HepG2 (cell line): Measurements from ENCODE around the gene WDR18. TPM values are rescaled to one million over a fixed set of nuclear protein-coding genes. Genes with fewer than 3 reads are reported as not detected.

Experiments
- GABPB1 ChIP-seq: IDR thresholded peaks from 2 replicates; pipeline ENCODE4 v1.6.1; 2016; ENCODE audit warnings: mild to moderate bottlenecking, missing genetic modification reagents, moderate library complexity, missing compliant biosample characterization
- HINFP ChIP-seq: sonication (generic); formaldehyde crosslinking; IDR thresholded peaks from 2 replicates; pipeline ENCODE4 v1.4.0; 2020; ENCODE audit warnings: low read depth, mild to moderate bottlenecking, missing genetic modification reagents
- MYNN ChIP-seq: sonication (generic); formaldehyde crosslinking; IDR thresholded peaks from 2 replicates; pipeline ENCODE4 v1.4.0; 2020; ENCODE audit warnings: mild to moderate bottlenecking, low read depth, missing genetic modification reagents
- TFDP1 ChIP-seq: IDR thresholded peaks from 2 replicates; pipeline ENCODE4 v1.6.1; 2016; ENCODE audit warnings: missing compliant biosample characterization, missing genetic modification reagents, borderline replicate concordance
- TMF1 ChIP-seq: sonication (generic); formaldehyde crosslinking; IDR thresholded peaks from 2 replicates; pipeline ENCODE4 v1.8.1; 2022; ENCODE audit warnings: low read depth, missing genetic modification reagents
- U2AF2 ChIP-seq: fragments of 200-400 bp; formaldehyde crosslinking; IDR thresholded peaks from 2 replicates; pipeline ENCODE4 v1.6.1; 2017; ENCODE audit warnings: low read depth, mild to moderate bottlenecking, low read length
- USF2 ChIP-seq, 2 experiments: sonication (generic) in 1 of 2; formaldehyde crosslinking in 1 of 2; IDR thresholded peaks; 2 replicates each; pipeline versions ENCODE4 v1.5.1 to v1.6.1; 2011 to 2020; ENCODE audit warnings: borderline replicate concordance in 1 of 2, low read depth in 1 of 2, low read length in 1 of 2, mild to moderate bottlenecking in 1 of 2, missing genetic modification reagents in 1 of 2, moderate library complexity in 1 of 2
- ZBTB7B ChIP-seq: sonication (generic); formaldehyde crosslinking; IDR thresholded peaks from 2 replicates; pipeline ENCODE4 v1.4.0; 2020; ENCODE audit warnings: missing genetic modification reagents
- ZNF124 ChIP-seq: sonication (generic); formaldehyde crosslinking; IDR thresholded peaks from 2 replicates; pipeline ENCODE4 v1.4.0; 2020; ENCODE audit warnings: missing genetic modification reagents
- ZNF704 ChIP-seq: sonication (generic); formaldehyde crosslinking; IDR thresholded peaks from 2 replicates; pipeline ENCODE4 v1.8.1; 2023; ENCODE audit warnings: mild to moderate bottlenecking, inconsistent platforms, moderate library complexity, missing genetic modification reagents, borderline replicate concordance
- ZNF737 ChIP-seq: sonication (generic); formaldehyde crosslinking; IDR thresholded peaks from 2 replicates; pipeline ENCODE4 v1.5.0; 2020; ENCODE audit warnings: missing genetic modification reagents, mild to moderate bottlenecking, borderline replicate concordance
- ZNF850 ChIP-seq: sonication (generic); formaldehyde crosslinking; conservative IDR thresholded peaks from 2 replicates; pipeline ENCODE4 v1.9.0; 2021; ENCODE audit warnings: mild to moderate bottlenecking, missing genetic modification reagents
- polyA plus RNA-seq, 8 experiments: library from polyadenylated mRNA; depleted of rRNA in 3 of 8; stranded (reverse) in 7 of 8; unstranded in 1 of 8; fragments of >200 nt; fragmentation: Illumina TruSeq in 4 of 8; extraction: Trizol in 4 of 8; gene quantifications; 2 replicates each; pipeline versions ENCODE4 v1.2.1 to v1.2.3, GENCODE V29; 2011 to 2016; ENCODE audit warnings: low read depth in 4 of 8, missing spikeins in 1 of 8, mixed read lengths in 1 of 8; ENCODE audit not compliant: insufficient read depth in 1 of 8
- total RNA-seq, 5 experiments: library from RNA; depleted of rRNA; stranded (reverse); fragments of >200 nt; fragmentation: Illumina TruSeq; extraction: Trizol; gene quantifications; 2 replicates each; pipeline ENCODE4 v1.2.3, GENCODE V29; 2016; ENCODE audit warnings: low read depth in 1 of 5

The WDR18 gene
- total and polyA plus RNA-seq, 2 of the 13 experiments (the other 11 are each of a cell fraction or from before 2014, with no cell fraction given) = 36.4 to 47.6 TPM

- TF ChIP-seq HINFP (CRISPR knock-in tag) = no peak; the same call in 1 of the 2 replicates
- TF ChIP-seq TFDP1 (CRISPR knock-in tag) = peak; percentile 10; the same call in 1 of the 2 replicates
- TF ChIP-seq ZNF850 (CRISPR knock-in tag) = no peak
- TF ChIP-seq GABPB1 = peak; percentile 81
- peak; percentile 86; the same call in 1 of the 2 replicates for TF ChIP-seq ZNF124
- TF ChIP-seq ZNF704 (CRISPR knock-in tag) = 0 out of 2 replicates have a peak, but pooled peaks have one; percentile 11
- TF ChIP-seq MYNN = no peak
- TF ChIP-seq U2AF2 = no peak; the same call in 1 of the 2 replicates
- TF ChIP-seq TMF1 (CRISPR knock-in tag) = no peak; the same call in 1 of the 2 replicates
- TF ChIP-seq ZNF737 (CRISPR knock-in tag) = no peak
- peak; percentile 100 for TF ChIP-seq ZBTB7B
- TF ChIP-seq USF2 (IDR thresholded peaks at IDR 0.05; ENCODE audit: low read depth, low read length) = no peak
- no peak for TF ChIP-seq USF2 (CRISPR knock-in tag; IDR thresholded peaks at IDR 0.05; ENCODE audit: borderline replicate concordance)
These were observed 31.3 kb upstream of the WDR18 start (continued) for GRCh38 chr19:952680-953444.
